HG03103 (cell line): ENCODE results near the gene ZFP36L2.

ENCODE experiments used
- ATAC-seq: cut with Tn5 transposase; IDR thresholded peaks from one replicate; pipeline ENCODE4 v1.9.1; 2021; ENCODE audit warnings: low read depth; ENCODE audit not compliant: unreplicated experiment

Gene ZFP36L2, protein sequence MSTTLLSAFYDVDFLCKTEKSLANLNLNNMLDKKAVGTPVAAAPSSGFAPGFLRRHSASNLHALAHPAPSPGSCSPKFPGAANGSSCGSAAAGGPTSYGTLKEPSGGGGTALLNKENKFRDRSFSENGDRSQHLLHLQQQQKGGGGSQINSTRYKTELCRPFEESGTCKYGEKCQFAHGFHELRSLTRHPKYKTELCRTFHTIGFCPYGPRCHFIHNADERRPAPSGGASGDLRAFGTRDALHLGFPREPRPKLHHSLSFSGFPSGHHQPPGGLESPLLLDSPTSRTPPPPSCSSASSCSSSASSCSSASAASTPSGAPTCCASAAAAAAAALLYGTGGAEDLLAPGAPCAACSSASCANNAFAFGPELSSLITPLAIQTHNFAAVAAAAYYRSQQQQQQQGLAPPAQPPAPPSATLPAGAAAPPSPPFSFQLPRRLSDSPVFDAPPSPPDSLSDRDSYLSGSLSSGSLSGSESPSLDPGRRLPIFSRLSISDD

DNA sequence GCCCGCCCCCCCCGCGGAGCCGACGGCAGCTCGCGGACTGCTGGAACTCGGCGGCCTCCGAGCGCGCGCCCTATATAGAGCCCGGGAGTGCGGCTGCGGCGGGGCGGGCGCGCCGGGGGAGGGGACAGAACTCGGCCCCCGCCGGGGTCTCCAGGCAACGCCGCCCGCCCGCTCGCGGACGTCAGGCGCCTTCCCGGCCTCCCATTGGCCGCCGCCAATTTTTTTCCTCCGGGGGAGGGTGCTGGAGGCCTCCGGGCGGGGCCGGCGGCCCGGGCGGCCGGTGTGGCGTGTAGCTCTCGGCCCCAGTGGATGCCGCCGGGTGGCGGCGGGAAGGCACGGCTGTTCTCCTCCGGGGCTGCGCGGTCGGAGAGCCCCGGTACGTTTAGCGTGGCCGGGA lies at the start of gene ZFP36L2:
Gene ZFP36L2, minus strand, starts transcription at position 49 of the 397 bp plus-strand sequence. CDS start 291 bp downstream, outside the sequence.
- peak; percentile 43 for ATAC-seq

DNA sequence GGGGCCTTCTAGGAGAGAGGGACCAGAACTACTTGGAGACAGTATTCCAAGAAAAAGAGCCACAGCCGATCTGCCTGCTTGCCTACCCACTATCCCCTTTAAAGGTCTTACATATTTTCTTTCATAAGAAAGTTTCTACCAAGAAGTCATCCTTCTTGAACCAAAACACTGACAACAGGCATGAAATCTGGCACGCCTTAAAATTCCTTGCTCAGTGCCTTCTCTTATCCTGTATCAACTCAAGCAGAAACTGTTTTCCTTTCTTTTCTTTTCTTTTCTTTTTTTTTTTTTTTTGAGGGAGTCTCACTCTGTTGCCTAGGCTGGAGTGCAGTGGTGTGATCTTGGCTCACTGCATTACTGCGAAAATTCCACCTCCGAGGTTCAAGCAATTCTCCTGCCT lies 48.3 kb upstream of the ZFP36L2 start:
- no peak for ATAC-seq

DNA sequence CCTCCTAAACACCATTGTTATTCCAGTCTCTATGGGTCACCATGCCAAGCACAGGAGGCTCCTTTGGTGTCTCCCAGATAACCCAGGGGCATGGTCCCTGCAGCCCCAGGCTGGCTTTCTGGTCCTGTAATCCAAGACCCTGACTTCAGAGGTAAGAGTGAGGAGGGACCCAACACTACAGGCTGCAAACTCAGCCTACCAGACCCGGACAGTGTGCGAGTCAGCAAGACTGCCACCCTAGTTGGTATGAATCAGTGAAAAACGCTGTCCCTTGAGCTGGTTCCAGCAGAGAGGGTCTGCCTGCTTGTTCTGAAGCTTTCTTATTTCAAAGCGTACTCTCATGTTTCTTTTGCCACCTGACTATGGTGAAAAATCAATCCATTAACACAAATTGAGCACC lies 47.6 kb upstream of the ZFP36L2 start:
- ATAC-seq, result no peak

DNA sequence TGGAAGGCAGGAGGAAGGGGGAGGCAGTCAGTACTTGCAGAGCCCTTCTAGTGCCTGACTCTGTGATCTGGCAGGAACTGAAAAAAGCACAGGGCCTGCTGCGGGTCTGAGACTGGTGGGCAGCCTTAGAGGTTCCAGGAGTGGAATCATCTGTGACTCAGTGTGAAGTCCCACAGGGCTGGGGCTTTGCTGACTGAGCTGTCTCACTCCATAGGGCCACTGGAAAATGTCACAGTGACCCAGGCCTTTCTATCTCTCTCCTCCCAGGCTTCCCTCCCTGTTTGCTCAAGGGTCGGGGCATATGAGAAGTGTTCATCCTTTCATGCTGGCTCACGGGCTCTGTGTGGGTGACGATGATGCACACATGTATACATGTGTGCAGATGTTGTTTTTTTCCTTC lies 47.1 kb upstream of the ZFP36L2 start:
- peak; percentile 55 for ATAC-seq

DNA sequence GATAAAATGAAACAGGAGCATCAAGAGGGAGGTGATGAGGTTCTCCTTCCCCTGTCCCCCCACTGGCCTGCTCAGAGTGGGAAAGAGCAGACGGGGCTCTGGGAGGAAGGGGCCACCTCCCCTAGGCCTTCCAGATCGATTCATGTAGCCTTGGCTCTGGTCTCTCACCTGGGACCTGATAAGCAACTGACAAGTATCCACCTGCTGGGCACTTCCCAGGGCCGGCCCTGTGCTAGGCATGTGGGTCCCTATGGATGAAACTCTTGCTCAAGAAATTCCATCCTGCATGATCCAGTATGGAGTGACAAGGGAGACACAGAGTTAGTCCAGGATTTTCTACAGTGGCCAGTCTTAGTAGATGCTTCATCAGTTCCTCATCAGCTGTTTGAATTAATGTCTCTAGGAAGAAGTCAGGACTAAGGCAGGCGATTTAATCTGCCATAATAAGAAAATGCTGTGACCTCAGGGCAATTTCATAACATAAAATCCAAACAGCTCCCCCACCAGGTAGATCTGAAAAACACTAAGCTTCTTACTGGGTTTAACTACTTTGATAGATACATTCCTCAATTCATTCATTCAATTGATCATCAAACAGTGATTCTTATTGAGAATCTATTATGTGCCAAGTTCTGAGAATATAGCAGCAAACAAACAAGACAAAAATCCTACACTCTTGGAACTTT lies 44.7 kb upstream of the ZFP36L2 start:
- no peak for ATAC-seq

DNA sequence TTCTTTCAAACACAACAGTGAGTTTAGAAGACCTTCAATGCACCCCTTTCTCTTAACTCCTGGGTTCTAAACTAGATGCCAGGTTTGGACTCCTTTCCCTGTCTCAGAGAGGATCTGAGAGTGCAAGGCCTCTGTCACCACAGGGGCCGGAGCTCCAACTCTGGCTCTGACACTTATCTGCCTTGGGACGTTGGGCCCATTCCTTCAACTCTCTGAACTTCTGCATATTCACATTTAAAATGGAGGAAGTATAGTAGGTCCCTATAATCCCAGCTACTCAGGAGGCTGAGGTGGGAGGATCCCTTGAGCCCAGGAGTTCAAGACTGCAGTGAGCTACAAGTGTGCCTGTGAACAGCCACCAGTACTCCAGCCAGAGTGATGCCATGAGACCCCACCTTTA lies 44.1 kb upstream of the ZFP36L2 start:
- ATAC-seq, result no peak

DNA sequence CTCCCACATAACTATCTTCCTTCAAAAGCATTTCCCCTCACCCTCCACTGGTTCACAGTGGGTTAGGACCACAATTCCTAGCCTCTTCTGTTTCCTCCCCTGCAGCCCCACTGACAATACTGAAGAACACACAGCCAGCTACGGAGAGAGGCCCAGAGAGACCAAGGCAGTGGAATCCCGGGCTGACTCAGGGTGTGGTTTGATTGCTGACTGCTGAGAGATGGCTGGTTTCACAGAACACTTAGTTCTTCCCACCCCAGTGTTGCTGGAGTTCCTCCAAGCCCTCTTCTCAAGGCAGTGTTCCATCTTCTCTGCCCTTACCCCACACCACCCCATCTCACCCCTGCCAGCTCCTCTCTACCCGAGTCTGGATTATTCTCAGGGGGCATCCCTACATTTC lies 43.3 kb upstream of the ZFP36L2 start:
- no peak for ATAC-seq

DNA sequence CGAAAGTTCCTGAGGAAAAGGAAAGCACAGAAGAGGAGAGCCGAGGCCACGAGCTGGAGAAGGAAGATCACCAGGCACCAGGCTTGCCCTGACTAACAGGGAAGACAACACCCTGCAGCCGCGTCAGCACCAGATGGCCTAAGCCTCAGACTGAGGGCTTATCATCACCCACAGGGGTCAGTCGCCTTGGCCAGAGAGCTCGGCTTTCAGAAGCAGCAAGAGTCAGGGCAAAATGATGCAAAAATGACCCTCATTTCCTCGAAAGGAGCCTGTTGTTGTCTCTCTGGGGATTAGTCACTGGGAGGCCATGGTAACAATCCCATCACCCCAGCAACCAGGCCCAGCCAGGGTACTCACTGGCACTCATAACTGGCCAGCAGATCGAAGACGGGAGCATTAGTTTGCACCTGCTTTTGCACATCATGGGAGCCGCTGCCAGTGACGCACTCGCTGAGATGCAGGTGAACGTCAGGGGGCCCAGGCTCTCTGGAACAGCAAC lies 42.7 kb upstream of the ZFP36L2 start:
- no peak for ATAC-seq

DNA sequence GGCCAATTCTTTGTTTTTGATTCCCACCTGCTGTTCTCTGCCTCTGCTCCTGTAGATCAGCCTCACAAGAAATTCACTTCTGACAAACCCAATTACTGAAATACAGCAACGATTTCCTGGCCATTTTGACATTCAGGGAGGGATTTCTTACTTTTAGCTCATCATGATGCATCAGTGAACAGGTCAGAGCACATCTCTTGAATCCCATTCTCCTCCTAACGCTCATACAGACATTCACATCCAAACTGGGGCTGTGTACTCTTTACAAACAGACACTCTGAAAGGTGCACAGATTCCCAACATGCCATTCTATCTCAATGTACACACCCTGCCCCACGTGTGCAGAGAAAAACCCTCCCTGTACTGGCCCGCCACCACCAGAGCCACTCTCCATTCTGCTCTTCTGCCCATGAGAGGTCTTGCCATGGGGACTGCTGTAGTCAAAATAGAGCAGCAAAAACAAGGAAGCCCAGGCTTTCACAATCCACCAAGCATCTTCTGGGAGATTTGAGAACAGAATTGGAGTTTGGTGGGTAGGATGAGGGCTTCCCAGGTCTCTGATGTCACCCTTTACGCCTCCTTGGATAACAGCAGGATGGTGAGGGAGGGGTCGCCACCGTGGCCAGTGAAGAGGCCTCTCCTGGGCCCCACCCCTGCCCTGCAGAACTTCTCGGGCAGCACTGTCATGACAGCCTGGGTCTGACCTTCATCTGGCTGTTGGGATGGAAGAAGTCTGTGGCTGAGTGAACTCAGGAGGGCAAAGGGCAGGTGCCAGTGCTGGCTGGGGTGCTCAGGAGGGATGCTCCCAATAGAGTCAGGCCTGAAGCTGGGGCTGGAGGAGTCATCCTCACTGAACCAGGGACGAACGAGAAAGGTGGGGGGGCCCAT lies 41.9 kb upstream of the ZFP36L2 start:
- ATAC-seq, result no peak

DNA sequence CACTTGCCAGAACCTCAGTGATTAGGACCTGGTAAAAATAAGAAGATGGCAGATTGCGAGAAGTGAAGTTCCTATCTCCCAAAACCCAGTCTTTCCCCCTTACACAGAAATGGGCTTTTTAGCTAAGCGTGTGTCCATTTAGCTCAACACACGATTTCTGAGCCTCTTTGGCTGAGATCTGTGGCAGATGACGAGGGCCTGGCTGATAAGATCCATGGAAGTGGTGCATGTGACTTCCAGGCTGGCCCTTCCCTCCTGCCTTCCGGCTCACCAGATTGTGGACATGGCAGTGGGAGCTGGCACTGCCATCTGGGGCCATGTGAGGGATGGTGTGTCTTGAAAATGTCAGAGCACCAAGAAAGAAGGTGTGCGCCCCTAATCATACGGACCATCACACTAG lies 41.0 kb upstream of the ZFP36L2 start:
- ATAC-seq, result no peak

DNA sequence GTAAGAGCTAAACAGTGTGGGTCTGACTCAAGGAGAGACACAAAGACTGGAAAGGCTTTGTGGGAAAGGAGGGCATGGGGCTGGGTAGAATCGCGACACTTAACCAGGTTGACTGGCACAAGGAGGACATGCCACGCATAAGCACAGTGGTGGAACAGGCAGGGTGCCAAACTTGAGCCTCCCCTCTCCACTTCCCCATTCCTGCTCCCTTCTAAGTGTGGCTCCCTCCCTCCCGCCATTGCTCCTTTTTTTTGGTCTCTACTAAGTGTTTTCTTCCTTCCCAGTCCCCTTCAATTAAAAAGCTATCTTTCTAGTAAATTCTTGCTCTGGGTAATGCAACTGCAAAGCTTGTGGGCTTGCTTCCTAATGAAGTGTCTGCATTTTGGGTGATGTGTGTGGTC lies 40.3 kb upstream of the ZFP36L2 start:
- ATAC-seq, result no peak

DNA sequence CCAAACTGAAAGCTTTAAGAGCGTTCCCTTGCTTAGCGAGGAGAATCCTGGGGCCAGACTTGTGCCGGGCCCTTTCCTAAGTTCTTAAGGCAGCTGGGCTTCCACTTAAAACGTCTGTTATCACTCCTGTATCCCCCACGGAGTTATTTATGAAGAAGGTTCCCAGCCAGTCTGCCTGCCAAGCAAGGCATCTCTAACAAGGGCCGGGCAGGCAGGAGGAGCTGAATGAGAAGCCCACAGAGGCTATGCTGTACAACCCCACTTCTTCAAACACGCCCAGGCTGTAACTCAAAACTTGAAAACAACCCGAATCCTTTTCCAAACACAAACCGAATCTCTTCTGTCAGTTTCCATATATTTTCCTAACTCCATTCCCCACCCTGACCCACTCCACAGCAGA lies 39.0 kb upstream of the ZFP36L2 start:
- no peak for ATAC-seq

DNA sequence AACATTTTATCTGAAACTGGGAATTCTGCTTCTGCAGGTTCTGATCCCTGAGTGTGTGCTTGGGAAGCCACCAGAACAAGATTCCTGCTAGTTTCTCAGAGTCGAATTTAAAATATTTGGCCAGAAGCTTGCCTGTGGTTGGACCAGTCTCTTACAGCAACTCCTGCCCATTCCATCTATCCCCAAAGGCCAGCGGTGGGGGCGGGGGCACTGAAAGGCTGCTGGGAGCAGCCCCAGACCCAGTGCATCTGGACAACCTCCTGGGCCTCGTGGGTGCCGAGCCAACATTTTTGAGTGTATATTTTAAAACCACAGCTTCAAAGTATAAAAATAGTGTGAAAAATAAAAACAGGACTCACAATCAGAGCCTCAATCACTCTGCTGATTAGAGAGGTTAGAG lies 38.6 kb upstream of the ZFP36L2 start:
- ATAC-seq, result no peak

DNA sequence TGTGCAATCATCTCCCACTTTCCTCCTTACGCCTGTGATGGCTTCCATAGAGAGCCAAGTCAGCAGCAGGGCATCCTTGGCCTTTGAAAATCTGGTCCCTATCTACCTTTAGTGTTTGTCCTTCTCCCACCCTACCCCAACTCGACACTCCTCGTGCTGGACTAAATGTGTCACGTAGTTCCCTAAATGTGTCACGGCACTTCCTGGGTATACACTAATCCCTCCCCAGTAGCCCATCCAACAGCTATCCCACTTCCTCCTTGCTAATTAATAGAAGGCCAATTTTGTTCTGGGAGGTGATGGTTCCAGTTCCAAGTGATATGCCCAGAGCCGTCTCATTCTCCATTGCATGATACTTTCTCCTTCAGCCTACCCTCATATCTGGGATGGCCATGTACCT lies 36.5 kb upstream of the ZFP36L2 start:
- no peak for ATAC-seq

DNA sequence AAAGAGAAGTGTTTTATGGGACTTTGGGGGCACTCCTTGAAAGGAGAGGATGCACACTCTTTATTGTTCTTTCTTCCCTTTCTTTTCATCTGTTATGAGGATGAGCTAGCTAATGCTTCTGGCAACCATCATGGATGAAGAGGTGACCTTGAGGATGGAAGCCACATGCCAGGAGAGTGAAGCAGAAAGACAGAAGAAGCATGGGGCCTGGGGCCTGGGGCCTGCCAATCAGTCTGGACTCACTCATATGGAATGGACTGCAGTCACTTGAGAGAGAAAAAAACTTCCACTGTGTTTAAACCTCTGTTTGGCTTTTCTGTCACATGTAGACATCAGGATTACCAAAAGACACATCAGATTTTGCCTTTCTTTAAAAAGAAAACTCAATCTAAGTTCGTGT lies 35.8 kb upstream of the ZFP36L2 start:
- ATAC-seq, result no peak

DNA sequence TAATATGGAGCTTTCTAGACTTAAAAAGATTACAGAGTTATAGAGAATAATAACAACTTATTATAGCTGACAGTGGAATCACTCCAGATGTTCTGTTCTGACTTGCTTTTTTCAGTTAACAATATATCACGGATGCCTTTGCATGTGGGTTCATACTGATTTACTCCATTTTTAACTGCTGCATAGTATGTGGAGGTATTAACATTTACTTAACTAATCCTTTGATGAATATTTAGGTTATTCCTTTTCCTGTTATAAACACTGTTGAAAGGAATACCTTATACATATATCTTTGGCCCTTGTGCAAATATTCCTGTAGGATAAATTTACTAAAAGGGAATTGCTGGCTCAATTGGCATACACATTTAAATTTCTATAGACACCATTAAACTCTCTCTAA lies 33.1 kb upstream of the ZFP36L2 start:
- ATAC-seq, result no peak

DNA sequence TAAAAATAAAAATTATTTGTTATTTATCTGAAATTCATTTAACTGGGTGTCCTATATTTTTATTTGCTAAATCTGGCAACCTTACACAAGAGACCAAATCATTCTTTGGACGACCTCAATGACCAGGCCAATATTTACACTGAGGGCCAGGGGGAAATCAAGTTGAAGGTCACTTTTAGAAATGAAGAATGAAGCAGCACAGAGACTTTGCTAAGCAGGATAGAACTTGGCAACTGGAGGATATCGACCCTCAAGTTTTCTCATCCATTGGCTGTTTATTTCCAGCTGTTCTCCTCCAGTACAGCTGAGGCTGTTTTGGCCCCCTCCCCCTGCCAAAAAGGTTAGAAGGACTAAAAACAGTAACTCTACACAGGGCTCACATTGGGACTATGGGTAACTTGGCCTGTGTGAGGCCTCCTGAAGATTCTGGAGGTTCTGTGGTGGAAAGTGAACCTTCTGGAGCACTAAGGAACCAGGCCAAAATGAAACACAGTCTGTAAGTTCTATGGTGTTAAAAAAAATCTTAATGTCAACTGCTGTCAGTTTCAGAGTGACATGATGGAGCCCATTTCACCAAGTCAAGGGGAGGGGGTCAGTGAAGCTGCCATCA lies 32.2 kb upstream of the ZFP36L2 start:
- ATAC-seq, result no peak

DNA sequence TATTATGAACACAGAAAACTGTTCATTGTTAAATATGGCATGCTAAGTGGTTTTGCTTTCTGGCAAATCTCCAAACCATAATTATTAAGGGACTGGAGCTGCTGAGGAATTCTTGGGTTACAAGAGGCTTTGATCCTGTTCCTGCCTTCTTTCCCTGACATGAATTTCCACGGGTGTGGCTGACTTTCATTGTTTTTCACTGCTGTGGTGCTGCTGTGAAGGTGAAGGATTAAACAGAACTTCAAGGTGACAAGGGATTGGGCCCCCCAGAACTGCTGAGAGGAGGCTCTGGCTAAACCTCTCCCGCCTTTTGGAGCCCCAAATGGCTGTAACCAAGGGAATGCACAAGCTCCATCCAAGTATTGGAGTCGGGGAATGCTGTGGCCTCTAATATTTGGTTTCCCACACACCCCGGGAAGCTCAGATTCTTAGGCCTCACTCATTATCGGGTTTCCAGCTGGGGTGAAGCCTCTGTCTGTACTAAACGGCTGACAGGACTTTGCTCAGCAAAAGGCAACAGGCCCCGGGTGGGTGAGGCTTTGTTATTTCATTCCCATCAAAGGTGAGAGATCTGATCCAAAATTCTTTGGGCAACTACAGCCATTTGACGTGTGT lies 29.0 kb upstream of the ZFP36L2 start:
- ATAC-seq, result no peak

DNA sequence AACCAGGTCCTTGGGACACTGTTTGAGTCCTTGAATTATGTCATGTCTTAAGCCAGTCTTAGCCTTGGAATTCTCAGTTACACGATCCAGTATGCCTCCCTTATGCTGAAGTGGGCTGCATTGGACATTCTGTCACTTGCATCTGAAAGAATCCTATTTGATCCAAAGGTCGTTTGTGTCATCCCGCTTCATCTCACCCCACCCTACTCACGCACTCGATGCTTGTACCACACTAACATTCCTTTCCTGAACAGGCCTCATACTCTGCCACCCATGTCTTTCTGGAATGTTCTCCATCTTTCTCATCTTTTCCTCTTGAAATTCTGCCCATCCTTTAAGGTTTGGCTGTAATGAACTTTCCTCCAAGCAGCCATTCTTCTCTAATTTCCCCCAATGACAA lies 27.9 kb upstream of the ZFP36L2 start:
- ATAC-seq, result no peak

DNA sequence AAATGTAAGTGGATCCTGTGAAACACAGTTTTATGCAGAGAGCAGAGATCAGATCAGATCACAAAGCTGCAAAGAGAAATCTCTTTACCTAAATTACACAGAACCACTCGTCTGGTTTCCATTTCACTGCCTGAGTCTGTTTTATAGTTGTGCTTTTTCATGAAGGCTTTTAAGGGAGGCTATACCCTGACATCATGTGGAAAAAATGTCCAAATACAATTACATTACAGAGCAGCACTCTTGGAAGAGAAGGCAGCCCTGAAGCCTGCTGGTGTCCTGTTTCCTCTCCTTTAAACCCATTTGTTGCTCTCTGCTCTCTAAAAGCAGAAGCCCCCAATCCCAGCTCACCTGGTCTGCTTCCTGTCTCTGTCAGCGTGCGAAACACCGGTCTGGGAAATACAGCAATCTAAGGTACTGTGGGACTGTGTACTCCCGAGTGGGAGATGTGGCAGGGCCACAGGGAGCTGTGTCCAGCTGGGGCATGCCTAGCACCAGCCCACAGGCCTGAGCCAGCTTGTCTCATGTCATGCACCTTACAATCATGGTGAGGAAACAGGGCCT lies 24.8 kb upstream of the ZFP36L2 start:
- no peak for ATAC-seq
